HS-5 (cell line): Measurements from ENCODE around the gene NPIPA3.
"Not testable (repeated sequence)": the region's sequence is repeated elsewhere in the genome, so short reads cannot be mapped to it uniquely, and the experiment has no call there.

Source experiments
- DNase-seq: peaks from one replicate; pipeline ENCODE4 v3.0.0-alpha.2; 2012; ENCODE audit warnings: low read depth

Gene NPIPA3

GRCh38 chr16:14703156-14704011 is at the start of gene NPIPA3:
Gene NPIPA3, plus strand, starts transcription at chr16:14703411. Its CDS starts 5,533 bp downstream, at chr16:14708944.
- DNase-seq = not testable (repeated sequence)

GRCh38 chr16:14658063-14658462 is 45.1 kb upstream of the NPIPA3 start:
- DNase-seq = no peak

GRCh38 chr16:14667347-14668266 is 35.6 kb upstream of the NPIPA3 start:
- DNase-seq = no peak

- DNase-seq = no peak
Observed at GRCh38 chr16:14668556-14669223, 34.5 kb upstream of the NPIPA3 start.

- no peak for DNase-seq
Observed at GRCh38 chr16:14669776-14670175, 33.4 kb upstream of the NPIPA3 start.

- DNase-seq = no peak
Observed at GRCh38 chr16:14672403-14672971, 30.7 kb upstream of the NPIPA3 start.

- DNase-seq = no peak
Observed at GRCh38 chr16:14676633-14677032, 26.6 kb upstream of the NPIPA3 start.

- DNase-seq = no peak
Observed at GRCh38 chr16:14677627-14678026, 25.6 kb upstream of the NPIPA3 start.

GRCh38 chr16:14678748-14679497 is 24.3 kb upstream of the NPIPA3 start:
- no peak for DNase-seq

- not testable (repeated sequence) for DNase-seq
Observed at GRCh38 chr16:14680396-14680795, 22.8 kb upstream of the NPIPA3 start.

- no peak for DNase-seq
Observed at GRCh38 chr16:14681115-14681514, 22.1 kb upstream of the NPIPA3 start.

- no peak for DNase-seq
Observed at GRCh38 chr16:14682121-14682520, 21.1 kb upstream of the NPIPA3 start.

- DNase-seq = not testable (repeated sequence)
Observed at GRCh38 chr16:14685870-14686793, 17.1 kb upstream of the NPIPA3 start.

GRCh38 chr16:14694129-14694528 is 9.1 kb upstream of the NPIPA3 start, which contains the start of gene PLA2G10:
Gene PLA2G10, minus strand, starts transcription at chr16:14694308. Its CDS starts 79 bp downstream, at chr16:14694229.
- DNase-seq = not testable (repeated sequence)

- not testable (repeated sequence) for DNase-seq
Observed at GRCh38 chr16:14701859-14702258, 1.4 kb upstream of the NPIPA3 start.

- DNase-seq = not testable (repeated sequence)
Observed at GRCh38 chr16:14702672-14703071, 539 bp upstream of the NPIPA3 start.

- not testable (repeated sequence) for DNase-seq
Observed at GRCh38 chr16:14733233-14733632, 30.0 kb downstream of the NPIPA3 start.

GRCh38 chr16:14740832-14741385 is 37.7 kb downstream of the NPIPA3 start:
- not testable (repeated sequence) for DNase-seq

- not testable (repeated sequence) for DNase-seq
Observed at GRCh38 chr16:14741794-14742193, 38.6 kb downstream of the NPIPA3 start.
